Colonic mucosa (tissue), 4 donors: ENCODE data around the gene CSRNP3. TPM values are rescaled to one million over a fixed set of nuclear protein-coding genes. Genes with fewer than 3 reads are reported as not detected.
"Not testable (repeated sequence)": the region's sequence is repeated elsewhere in the genome, so short reads cannot be mapped to it uniquely, and the experiment has no call there.

ENCODE experiments used
- DNase-seq: peaks from one replicate; pipeline ENCODE4 v3.0.0-alpha.2; 2020
- H3K27ac ChIP-seq: fragments of 200-600 bp; one replicate; pipeline ENCODE4 v1.8.0; 2021
- H3K27me3 ChIP-seq: fragments of 200-600 bp; one replicate; pipeline ENCODE4 v1.8.0; 2021
- H3K36me3 ChIP-seq: fragments of 200-600 bp; one replicate; pipeline ENCODE4 v1.8.0; 2021
- H3K4me1 ChIP-seq: fragments of 200-600 bp; one replicate; pipeline ENCODE4 v1.8.0; 2021; ENCODE audit warnings: mild to moderate bottlenecking
- H3K4me3 ChIP-seq: fragments of 200-600 bp; one replicate; pipeline ENCODE4 v1.8.0; 2021
- H3K9ac ChIP-seq, 2 donors: one replicate each; pipeline ENCODE4 v1.7.0; 2013; ENCODE audit warnings: control low read depth in 2 of 2, low read depth in 2 of 2, low read length in 2 of 2
- H3K9me3 ChIP-seq: fragments of 200-600 bp; one replicate; pipeline ENCODE4 v1.8.0; 2021
- CTCF ChIP-seq: fragments of 200-600 bp; IDR thresholded peaks from one replicate; pipeline ENCODE4 v1.8.0; 2022; ENCODE audit warnings: antibody characterized with exemption, mild to moderate bottlenecking
- intact Hi-C: fragments of 100-400 bp; cut with DNase I; formaldehyde crosslinking; loops from one replicate; pipeline ENCODE4 v1.14.1; 2022
- total RNA-seq, 2 donors: library from RNA; stranded (reverse); fragmentation: NEBNext Ultra II Directional in 1 of 2; extraction: Animal tissue kit (Norgen Biotek cat#: 25700) in 1 of 2; gene quantifications; one replicate each; pipeline ENCODE4 v1.2.1, GENCODE V29; 2021
- donor health status: healthy.
- donor health status: DM: no; HTN: no; CAD: no.
- donor health status: DM: no; HTN: no; CAD: no.

CSRNP3 gene
- total RNA-seq, 2 donors from 2014 or later = 1.5 to 2.0 TPM

- H3K9me3 ChIP-seq = no peaks in the 10 kb centered on the region
- no peaks in the 10 kb centered on the region for H3K36me3 ChIP-seq
- no peaks in the 10 kb centered on the region for H3K27me3 ChIP-seq
- TF ChIP-seq CTCF = no peak
- H3K27ac ChIP-seq = no peak overlapping the region
- no peak for DNase-seq
- H3K4me1 ChIP-seq = no peaks in the 10 kb centered on the region
- no peak overlapping the region for H3K4me3 ChIP-seq
- intact Hi-C loops = no loop called here
- no peak overlapping the region for H3K9ac ChIP-seq
Observed at GRCh38 chr2:165584126-165584654, 114.7 kb downstream of the CSRNP3 start.

- intact Hi-C loops = no loop called here
- DNase-seq = no peak
- no peak for TF ChIP-seq CTCF
Observed at GRCh38 chr2:165586019-165586418, 116.5 kb downstream of the CSRNP3 start.

GRCh38 chr2:165587335-165587938, 117.9 kb downstream of the CSRNP3 start:
- intact Hi-C loops = no loop called here
- Histone ChIP-seq H3K36me3 (no peaks in the 10 kb centered on the region), H3K27ac (peak overlapping the region; percentile 46), H3K4me1 (no peaks in the 10 kb centered on the region), H3K27me3 (no peaks in the 10 kb centered on the region), H3K9me3 (no peaks in the 10 kb centered on the region), H3K4me3 (no peak overlapping the region), H3K9ac (no peak overlapping the region)
- DNase-seq = peak; percentile 41
- TF ChIP-seq CTCF = no peak

More at GRCh38 chr2:165586019-165586418, 116.5 kb downstream of the CSRNP3 start:
- Histone ChIP-seq H3K27me3 (no peaks in the 10 kb centered on the region), H3K9ac (no peak overlapping the region), H3K36me3 (no peaks in the 10 kb centered on the region), H3K4me1 (no peaks in the 10 kb centered on the region), H3K27ac (no peak overlapping the region), H3K4me3 (no peak overlapping the region), H3K9me3 (no peaks in the 10 kb centered on the region)

DNA sequence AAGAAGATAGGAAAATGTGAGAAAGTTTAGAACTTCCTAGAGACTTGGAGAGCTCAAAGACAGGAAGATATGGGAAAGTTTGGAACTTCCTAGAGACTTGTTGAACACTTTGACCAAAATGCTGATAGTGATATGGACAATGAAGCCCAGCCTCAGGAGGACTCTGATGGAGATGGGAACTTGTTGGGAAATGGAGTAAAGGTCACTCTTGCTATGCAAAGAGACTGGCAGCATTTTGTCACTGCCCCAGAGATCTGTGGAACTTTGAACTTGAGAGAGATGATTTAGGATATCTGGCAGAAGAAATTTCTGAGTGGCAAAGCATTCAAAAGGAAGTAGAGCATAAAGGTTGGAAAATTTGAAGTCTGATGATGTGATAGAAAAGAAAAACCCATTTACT, 121.5 kb downstream of the CSRNP3 start:
- H3K27ac ChIP-seq, H3K4me1 ChIP-seq, H3K9me3 ChIP-seq, H3K9ac ChIP-seq, H3K36me3 ChIP-seq, H3K4me3 ChIP-seq, H3K27me3 ChIP-seq, DNase-seq, intact Hi-C loops: not testable (repeated sequence)

GRCh38 chr2:165593081-165593480, 123.6 kb downstream of the CSRNP3 start:
- intact Hi-C loops = no loop called here
- Histone ChIP-seq H3K4me3 (no peak overlapping the region), H3K9ac (no peak overlapping the region), H3K4me1 (no peaks in the 10 kb centered on the region), H3K27me3 (no peaks in the 10 kb centered on the region), H3K27ac (no peak overlapping the region), H3K36me3 (no peaks in the 10 kb centered on the region), H3K9me3 (no peaks in the 10 kb centered on the region)
- no peak for DNase-seq
- no peak for TF ChIP-seq CTCF

DNA sequence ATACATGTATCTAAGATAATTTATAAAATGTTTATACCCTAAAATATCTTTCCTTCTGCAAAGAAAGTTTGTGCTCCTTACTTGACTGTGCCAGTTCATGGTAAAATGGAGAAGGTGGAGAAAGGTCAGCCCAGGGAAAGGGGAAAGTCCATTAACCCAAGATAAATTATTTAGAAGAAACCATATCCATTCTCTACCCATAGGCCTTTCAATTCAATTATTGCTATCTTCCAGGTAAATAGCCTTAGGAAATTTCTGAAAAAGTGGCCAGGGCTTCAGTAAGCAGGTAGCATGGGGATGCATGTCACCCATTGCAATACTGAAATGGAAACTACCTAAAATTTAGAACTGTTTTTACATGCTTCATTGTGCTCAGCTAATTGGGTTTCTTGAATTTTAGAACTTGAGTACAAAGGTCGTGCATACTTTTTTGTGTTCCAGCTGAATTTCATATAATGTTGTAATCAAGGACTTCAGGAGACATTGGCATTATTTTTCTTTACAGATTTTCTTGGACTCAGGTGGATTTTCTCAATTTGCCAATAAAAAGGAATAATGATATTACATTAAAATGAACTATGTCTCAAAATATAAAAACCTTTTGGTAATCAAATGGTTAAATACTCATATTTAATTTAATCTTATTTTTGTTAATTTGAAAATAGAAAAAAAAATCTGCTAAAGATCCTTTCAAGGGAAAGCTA, 124.9 kb downstream of the CSRNP3 start:
- no peak overlapping the region for H3K4me3 ChIP-seq
- H3K36me3 ChIP-seq = no peaks in the 10 kb centered on the region
- no peak overlapping the region for H3K9ac ChIP-seq
- H3K27ac ChIP-seq = no peak overlapping the region
- no peaks in the 10 kb centered on the region for H3K9me3 ChIP-seq
- TF ChIP-seq CTCF = no peak
- no peaks in the 10 kb centered on the region for H3K4me1 ChIP-seq
- intact Hi-C loops = no loop called here
- no peak for DNase-seq
- H3K27me3 ChIP-seq = no peaks in the 10 kb centered on the region
